AG10803 (cell line): ENCODE measurements around the gene STARD8.
"Not testable (repeated sequence)": the region's sequence is repeated elsewhere in the genome, so short reads cannot be mapped to it uniquely, and the experiment has no call there.

Source experiments
- DNase-seq: peaks from one replicate; pipeline ENCODE4 v3.0.0; 2010; ENCODE audit warnings: low read depth
- H3K4me3 ChIP-seq: 2 replicates; pipeline ENCODE4 v1.5.1; 2011; ENCODE audit warnings: mild to moderate bottlenecking, low read length, control low read depth
- CTCF ChIP-seq: conservative IDR thresholded peaks from 2 replicates; pipeline ENCODE4 v1.5.1; 2011; ENCODE audit warnings: mild to moderate bottlenecking, low read length, control low read depth, inconsistent platforms

STARD8 gene

GRCh38 chrX:68647156-68647957, at the start of gene STARD8:
Gene STARD8 (plus strand): TSS chrX:68647666. CDS start chrX:68647883, 217 bp downstream.
- 0 out of 2 replicates have a peak, but pooled peaks have one; percentile 7 for TF ChIP-seq CTCF
- H3K4me3 ChIP-seq = peak within 1 kb of the TSS; percentile 47
- DNase-seq = peak; percentile 47

- no peak for TF ChIP-seq CTCF
- no peak overlapping the region for H3K4me3 ChIP-seq
- no peak for DNase-seq
Measured at GRCh38 chrX:68598841-68599240, 48.6 kb upstream of the STARD8 start.

- peak; percentile 72 for TF ChIP-seq CTCF
Measured at GRCh38 chrX:68599256-68600152, 48.0 kb upstream of the STARD8 start.

GRCh38 chrX:68604216-68604615, 43.2 kb upstream of the STARD8 start:
- DNase-seq, H3K4me3 ChIP-seq: not testable (repeated sequence)

More at GRCh38 chrX:68599256-68600152, 48.0 kb upstream of the STARD8 start:
- peak; percentile 2 for DNase-seq
- H3K4me3 ChIP-seq = no peak overlapping the region

GRCh38 chrX:68614733-68615132, 32.7 kb upstream of the STARD8 start:
- H3K4me3 ChIP-seq, DNase-seq: not testable (repeated sequence)

GRCh38 chrX:68627986-68628385, 19.5 kb upstream of the STARD8 start:
- no peak overlapping the region for H3K4me3 ChIP-seq
- DNase-seq = no peak
- no peak for TF ChIP-seq CTCF

- H3K4me3 ChIP-seq, DNase-seq: not testable (repeated sequence)
Measured at GRCh38 chrX:68629936-68630335, 17.5 kb upstream of the STARD8 start.

- no peak for TF ChIP-seq CTCF
- peak; percentile 49 for DNase-seq
- H3K4me3 ChIP-seq = no peak overlapping the region
Measured at GRCh38 chrX:68631336-68631735, 16.1 kb upstream of the STARD8 start.
